Epithelial cell of esophagus (primary cell): ENCODE measurements around the gene ADAMTS18.

Experiments
- DNase-seq: peaks from one replicate; pipeline ENCODE4 v3.0.0; 2010; ENCODE audit warnings: low read depth
- H3K4me3 ChIP-seq: 2 replicates; pipeline ENCODE4 v1.5.1; 2011; ENCODE audit warnings: mild to moderate bottlenecking, low read length, control low read depth
- TF ChIP-seq, protein P1 (sequence below): IDR thresholded peaks from 2 replicates; pipeline ENCODE4 v1.5.1; 2011; ENCODE audit warnings: low read depth, mild to moderate bottlenecking, low read length, control low read depth, inconsistent platforms; ENCODE audit not compliant: insufficient read depth; ENCODE audit errors: missing control alignments

ADAMTS18 gene, protein sequence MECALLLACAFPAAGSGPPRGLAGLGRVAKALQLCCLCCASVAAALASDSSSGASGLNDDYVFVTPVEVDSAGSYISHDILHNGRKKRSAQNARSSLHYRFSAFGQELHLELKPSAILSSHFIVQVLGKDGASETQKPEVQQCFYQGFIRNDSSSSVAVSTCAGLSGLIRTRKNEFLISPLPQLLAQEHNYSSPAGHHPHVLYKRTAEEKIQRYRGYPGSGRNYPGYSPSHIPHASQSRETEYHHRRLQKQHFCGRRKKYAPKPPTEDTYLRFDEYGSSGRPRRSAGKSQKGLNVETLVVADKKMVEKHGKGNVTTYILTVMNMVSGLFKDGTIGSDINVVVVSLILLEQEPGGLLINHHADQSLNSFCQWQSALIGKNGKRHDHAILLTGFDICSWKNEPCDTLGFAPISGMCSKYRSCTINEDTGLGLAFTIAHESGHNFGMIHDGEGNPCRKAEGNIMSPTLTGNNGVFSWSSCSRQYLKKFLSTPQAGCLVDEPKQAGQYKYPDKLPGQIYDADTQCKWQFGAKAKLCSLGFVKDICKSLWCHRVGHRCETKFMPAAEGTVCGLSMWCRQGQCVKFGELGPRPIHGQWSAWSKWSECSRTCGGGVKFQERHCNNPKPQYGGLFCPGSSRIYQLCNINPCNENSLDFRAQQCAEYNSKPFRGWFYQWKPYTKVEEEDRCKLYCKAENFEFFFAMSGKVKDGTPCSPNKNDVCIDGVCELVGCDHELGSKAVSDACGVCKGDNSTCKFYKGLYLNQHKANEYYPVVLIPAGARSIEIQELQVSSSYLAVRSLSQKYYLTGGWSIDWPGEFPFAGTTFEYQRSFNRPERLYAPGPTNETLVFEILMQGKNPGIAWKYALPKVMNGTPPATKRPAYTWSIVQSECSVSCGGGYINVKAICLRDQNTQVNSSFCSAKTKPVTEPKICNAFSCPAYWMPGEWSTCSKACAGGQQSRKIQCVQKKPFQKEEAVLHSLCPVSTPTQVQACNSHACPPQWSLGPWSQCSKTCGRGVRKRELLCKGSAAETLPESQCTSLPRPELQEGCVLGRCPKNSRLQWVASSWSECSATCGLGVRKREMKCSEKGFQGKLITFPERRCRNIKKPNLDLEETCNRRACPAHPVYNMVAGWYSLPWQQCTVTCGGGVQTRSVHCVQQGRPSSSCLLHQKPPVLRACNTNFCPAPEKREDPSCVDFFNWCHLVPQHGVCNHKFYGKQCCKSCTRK (N-terminal part only)

DNA sequence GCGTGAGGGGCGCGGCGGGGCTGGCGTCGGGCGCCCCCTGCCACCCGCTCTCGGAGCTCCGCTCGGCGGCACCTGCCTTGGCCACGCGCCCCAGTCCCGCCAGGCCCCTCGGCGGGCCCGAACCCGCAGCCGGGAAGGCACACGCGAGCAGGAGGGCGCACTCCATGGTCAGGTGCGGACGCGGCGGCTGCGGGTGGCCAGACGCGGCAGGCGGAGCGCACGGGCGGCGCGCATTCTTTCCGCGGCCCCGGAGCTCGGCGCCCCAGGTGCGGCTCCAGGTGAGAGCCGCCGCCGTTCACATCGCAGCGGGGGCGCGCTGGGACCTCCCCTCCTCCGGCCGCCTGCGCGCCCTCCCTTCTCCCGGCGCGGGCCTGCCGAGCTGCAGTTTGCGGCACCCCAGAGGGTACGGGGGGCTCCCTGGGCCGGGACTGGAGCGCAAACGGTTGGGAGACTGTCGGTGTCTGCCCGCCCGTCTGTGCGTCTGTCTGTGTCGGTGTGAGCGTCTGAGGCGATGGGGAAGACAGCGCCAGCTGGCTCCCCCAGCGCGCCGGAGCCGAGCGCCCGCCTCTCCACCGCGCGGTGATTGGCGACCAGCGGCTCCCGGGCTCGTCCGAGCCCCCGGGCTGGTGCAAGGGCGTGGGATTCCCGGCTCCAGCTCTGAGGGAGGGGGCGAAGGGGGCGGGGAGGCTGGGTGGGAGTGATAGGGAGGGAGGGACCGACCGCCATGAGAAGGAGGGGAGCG is at the start of gene ADAMTS18:
TSS of gene ADAMTS18 (minus strand) at position 505 of the 742 bp plus-strand sequence. CDS start at position 166, 339 bp downstream.
- DNase-seq: no peak
- H3K4me3 ChIP-seq: no peak within 1 kb of the TSS
- TF ChIP-seq, protein P1, sequence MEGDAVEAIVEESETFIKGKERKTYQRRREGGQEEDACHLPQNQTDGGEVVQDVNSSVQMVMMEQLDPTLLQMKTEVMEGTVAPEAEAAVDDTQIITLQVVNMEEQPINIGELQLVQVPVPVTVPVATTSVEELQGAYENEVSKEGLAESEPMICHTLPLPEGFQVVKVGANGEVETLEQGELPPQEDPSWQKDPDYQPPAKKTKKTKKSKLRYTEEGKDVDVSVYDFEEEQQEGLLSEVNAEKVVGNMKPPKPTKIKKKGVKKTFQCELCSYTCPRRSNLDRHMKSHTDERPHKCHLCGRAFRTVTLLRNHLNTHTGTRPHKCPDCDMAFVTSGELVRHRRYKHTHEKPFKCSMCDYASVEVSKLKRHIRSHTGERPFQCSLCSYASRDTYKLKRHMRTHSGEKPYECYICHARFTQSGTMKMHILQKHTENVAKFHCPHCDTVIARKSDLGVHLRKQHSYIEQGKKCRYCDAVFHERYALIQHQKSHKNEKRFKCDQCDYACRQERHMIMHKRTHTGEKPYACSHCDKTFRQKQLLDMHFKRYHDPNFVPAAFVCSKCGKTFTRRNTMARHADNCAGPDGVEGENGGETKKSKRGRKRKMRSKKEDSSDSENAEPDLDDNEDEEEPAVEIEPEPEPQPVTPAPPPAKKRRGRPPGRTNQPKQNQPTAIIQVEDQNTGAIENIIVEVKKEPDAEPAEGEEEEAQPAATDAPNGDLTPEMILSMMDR: no peak

DNA sequence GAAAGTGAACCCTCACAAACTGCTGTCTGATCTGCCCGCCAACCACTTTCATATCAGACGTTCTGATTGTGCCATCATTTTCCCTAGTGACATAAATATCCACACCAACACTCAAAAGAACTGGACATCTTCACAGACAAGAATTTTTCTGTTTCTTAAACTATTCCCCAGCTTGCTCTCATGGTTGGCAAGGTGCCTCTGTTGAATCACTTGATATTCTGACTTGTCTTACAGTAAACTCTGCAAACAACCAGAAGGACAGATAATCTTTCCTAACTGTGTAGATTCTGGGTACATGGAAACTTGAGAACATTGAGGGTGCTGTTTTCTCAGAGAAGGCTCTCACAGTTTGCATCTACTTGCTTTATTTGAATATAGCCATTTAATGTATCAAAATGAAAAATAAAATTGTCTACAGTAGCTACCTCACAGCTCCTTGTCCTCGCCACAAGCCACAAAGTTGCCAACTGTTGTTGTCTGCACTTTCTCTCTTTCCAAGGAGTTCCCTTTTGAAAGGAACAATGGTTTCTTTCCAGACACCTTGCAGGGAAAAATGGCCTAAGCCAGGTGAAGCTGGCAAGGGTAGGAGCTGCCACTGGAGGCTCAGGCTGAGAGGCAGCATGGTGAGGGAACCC is 46.0 kb upstream of the ADAMTS18 start:
- no peak for DNase-seq
- no peak overlapping the region for H3K4me3 ChIP-seq
- TF ChIP-seq, protein P1: no peak

DNA sequence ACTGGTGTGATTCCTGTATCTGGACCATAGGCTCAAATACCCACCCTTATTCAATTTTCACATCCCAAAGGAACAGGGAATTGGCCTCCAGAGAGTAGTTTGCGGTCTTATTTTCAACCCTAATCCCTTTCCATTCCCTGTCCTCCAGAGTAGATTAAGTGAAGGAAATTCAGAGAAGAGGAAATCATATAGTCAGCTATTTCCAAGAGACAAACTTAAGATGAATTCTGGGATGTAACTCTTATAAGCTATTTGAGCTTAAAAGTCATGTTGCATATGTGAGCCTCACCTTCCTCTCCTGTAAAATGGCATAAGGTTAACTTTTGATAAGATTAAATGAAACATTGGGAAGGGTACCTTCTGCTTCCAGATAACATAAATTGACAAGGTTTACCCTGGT is 37.4 kb upstream of the ADAMTS18 start:
- no peak overlapping the region for H3K4me3 ChIP-seq
- TF ChIP-seq, protein P1: no peak
- DNase-seq: no peak

DNA sequence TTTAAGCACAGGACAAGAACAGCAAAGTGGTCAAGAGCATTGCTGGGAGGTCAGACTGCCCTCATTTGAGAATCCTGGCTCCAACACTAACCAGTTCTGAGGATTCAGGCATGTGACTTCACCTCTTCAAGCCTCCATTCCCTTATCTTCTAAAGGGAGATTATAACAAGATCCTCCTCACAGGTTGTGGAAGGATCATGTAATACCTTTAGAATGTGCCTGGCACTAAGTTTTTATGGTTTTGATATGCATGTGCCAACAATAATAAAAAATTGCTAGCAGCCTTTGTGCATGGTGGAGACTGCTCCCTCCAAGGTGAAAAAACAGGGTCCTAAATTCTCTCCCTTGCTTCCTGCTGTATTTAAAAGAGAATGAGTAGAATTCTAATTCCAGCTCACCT is 36.0 kb upstream of the ADAMTS18 start:
- TF ChIP-seq, protein P1: no peak
- no peak overlapping the region for H3K4me3 ChIP-seq
- DNase-seq: no peak

DNA sequence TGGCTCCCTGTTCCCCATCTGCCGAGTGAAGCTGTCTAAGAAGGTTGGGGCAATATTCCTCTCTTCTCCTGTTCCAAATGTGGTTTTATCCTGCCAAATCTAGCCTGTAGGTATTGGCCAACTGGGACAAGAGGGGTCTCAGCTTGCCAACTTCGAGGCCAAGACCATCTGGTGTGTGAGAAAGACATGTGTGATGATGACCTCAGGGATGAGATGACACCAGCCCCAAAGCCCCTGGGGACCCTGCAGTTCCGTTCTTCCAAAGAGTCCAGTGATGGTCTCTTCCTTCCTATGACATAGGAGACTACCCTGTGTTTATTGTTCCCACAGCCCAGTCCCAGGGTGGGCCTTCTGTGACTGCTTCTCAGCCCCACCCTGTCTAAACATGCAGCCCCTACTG is 34.8 kb upstream of the ADAMTS18 start:
- no peak overlapping the region for H3K4me3 ChIP-seq
- TF ChIP-seq, protein P1: no peak
- DNase-seq: no peak

DNA sequence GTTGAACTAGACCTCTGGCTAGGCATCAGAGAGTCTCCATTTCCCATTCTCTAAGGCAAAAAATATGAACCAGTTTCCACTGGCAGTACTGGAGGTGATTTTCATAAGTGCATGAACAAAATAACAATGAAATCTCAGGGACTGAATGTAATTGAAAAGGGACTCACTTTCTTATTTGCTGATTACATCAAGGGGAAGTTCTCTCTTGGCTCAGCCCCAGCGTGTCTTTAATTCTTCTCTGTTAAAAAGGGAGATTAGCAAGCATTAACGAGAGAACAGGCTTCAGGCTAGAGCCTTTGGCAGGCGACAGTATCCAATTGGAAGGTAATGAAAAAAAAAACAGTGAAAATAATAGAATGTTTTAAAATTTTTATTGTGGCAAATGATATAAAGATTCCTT is 34.0 kb upstream of the ADAMTS18 start:
- TF ChIP-seq, protein P1: no peak
- no peak overlapping the region for H3K4me3 ChIP-seq
- DNase-seq: no peak
